GM12891 (cell line): ENCODE data around the gene E2F6.

ENCODE experiments used
- PAX5 ChIP-seq: IDR thresholded peaks from 2 replicates; pipeline ENCODE4 v1.6.1; 2011; ENCODE audit warnings: low read length, moderate library complexity, mild to moderate bottlenecking; ENCODE audit not compliant: insufficient read depth, severe bottlenecking
- POLR2A ChIP-seq: IDR thresholded peaks from 2 replicates; pipeline ENCODE4 v1.6.1; 2011; ENCODE audit warnings: low read depth, low read length, control low read depth
- POLR2AphosphoS5 ChIP-seq: IDR thresholded peaks from 2 replicates; pipeline ENCODE4 v1.6.1; 2011; ENCODE audit warnings: low read depth, low read length, control low read depth
- POU2F2 ChIP-seq: IDR thresholded peaks from 2 replicates; pipeline ENCODE4 v1.6.1; 2011; ENCODE audit warnings: low read depth, mild to moderate bottlenecking, control low read depth, low read length, moderate library complexity
- TAF1 ChIP-seq: IDR thresholded peaks from 2 replicates; pipeline ENCODE4 v1.6.1; 2011; ENCODE audit warnings: low read depth, low read length, control low read depth

DNA sequence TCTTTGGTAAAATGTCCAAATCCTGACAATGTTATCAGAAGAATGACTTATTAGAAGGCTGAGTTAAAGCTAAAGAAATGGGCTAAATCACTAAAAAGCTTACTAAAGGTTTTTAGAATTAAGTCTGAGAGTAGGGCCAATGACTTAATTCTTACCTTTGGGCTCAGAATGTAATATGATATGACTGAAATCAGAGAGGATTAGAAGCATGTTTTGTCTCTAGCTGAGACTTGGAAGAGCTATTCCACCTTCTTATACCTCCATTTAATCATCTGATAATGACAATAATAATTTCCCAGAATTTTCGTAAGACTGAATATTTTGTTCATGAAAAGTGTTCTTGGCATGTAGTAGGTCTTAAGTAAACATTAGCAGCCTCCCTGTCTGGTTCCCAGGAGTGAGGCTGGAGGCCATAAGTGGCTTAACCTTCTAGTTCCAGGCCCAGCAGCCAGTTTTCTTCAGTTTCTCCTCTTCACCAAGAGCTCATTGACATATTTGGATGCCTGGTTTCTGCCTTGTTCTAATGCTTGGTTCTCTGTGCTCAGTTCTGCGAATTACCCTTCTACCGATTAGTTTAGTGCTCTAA is 25.5 kb upstream of the E2F6 start:
- TF ChIP-seq POLR2AphosphoS5 (no peak), POLR2A (no peak), POU2F2 (no peak), PAX5 (no peak), TAF1 (no peak)
